Left hindlimb (tissue), 1 donor: ENCODE data around the gene GPC6.
A peak's percentile ranks its signal among the peaks of the same experiment; 100 is the strongest.

Source experiments
- DNase-seq: peaks from one replicate; pipeline ENCODE4 v3.0.0-alpha.2; 2018

Gene GPC6

GRCh38 chr13:94233401-94233800, 1006.8 kb downstream of the GPC6 start:
- DNase-seq = peak; percentile 41

- no peak for DNase-seq
Measured at GRCh38 chr13:94233837-94234236, 1007.2 kb downstream of the GPC6 start.

DNA sequence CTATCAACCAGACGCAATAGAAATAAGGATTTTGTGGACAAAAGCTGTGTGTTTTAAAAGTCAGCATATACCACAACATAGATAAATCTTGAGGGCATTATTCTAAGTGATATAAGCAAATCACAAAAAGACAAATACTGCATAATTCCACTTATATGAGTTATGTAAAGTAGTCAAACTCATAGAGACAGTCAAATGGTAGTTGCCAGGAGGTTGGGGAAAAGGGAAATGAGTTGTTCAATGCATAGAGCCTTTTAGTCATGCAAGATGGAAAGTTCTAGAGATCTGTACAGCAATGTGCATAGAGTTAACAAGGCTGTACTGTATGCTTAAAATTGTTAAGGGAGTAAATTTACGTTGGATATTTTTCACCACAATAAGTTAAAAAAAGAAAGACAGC, 1008.1 kb downstream of the GPC6 start:
- no peak for DNase-seq

GRCh38 chr13:94236132-94236531, 1009.5 kb downstream of the GPC6 start:
- DNase-seq = no peak

- DNase-seq = no peak
Measured at GRCh38 chr13:94236872-94237271, 1010.3 kb downstream of the GPC6 start.

DNA sequence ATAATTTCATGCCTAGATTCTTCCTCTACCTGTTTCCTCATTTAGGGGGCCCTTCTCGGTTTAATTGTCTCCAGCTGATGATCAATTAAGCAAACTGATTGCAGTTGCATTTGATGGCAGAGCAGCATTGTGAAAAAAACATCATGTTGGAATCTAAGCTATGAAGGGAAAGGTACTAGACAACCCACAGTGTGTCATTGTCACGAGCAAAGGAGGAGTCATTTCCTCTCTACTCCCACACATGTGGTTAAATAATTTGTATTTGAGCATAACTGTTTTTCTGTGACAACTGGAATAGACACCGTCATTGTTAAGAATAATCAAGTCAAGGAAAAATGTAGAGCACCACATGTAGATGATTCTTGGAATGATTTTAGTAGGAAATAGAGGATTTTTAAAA, 1012.5 kb downstream of the GPC6 start:
- no peak for DNase-seq

DNA sequence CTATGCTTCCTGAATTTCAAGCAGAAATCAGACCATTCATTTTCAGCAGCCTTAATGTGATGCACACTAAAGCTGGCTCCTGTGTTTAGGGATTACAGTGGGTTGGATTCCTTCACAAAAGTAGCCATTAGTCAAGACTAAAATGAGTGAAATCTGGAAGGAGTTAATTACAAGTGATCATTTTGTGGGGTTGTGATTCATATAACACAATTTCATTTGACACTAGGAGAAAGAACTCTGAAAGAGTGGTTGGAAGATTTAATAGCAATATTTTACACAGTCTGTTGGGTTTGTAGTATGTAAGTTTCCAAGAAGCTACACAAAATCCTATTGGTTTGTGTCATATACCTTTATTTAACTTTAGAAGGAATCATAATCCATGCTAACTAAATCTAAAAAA, 1015.9 kb downstream of the GPC6 start:
- DNase-seq = no peak

DNA sequence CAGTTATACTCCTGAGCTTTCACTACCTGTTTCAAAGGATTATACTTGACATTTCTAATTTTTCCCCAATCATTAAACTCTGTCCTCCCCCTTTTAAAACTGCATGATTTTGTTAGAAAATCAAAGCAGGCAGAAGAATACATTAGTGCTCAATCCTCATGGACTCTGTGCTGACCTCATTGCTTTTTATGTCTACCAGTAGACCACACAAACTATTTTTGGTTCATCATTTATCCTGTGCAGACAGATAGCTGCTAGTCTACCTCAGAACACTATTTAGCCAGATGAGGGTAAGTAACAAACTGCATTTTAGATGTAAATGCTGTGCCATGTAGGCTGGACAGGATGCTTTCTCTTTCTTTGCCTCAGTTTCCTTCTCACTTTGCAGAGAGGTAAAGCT, 1016.9 kb downstream of the GPC6 start:
- no peak for DNase-seq

DNA sequence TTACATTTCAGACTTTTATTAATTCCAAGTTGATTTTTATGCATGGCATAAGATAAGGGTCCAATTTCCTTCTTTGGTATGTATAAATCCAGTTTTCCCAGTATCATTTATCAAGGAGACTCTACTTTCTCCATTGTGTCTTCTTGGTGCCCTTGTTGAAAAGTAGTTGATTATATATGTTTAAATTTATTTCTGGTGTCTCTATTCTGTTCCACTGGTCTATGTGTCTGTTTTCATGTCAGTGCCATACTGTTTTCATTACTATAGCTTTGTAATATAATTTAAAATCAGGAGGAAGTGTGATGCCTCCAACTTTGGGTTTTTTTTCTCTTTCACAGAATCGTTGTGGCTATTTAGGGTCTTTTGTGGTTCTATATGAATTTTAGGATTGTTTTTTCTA, 1019.9 kb downstream of the GPC6 start:
- DNase-seq = no peak

DNA sequence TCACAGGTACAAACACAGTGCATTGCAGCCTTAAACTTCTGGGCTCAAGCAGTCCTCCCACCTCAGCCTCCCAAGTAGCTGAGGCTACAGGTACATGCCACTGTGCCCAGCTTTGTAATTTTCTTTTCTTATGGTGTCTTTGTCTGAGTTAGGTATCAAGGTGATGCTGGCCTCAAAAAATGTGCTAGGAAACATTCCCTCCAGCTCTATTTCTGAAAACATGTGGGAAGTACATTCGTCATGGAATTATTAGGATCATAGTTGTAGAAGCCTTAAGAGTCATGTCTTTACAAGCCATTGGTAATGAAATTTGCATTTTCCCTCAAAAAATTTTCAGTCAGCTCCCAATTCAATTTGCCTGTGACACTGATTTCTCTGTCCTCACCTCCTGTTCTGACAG, 1021.3 kb downstream of the GPC6 start:
- DNase-seq = no peak

DNA sequence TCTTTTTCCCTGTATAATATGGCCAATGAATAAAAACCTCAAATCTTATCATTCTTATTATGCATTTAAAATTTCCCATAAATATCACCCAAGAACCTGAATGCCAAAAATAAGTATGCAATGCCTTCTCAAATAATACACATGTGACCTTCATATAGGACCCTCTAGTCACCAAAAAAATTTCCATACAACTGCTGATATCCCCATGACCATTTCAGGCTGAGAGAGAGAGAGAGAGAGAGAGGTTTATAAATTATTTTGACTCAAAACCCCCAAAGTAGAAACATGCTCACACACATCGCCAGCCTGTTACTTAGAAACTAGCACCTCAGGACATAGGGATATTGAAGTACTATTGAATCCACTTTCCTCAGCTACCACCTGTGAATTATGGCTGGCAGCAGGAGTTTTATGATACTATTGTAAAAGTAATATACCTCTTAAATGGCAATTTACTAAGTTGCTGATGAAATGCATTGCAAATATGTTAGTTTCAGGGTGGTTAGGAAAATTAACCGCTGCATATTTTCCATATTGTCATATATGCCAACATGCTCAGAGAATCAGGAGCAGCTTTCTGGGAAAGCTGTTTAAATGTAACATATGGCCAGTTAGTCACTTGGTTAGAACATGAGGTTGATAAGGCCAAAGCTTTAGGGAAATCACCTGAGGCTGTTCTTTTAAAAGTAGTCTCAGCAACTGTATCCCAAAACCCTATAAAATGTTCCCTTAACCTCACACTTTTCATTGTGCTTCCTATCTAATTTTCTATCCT, 1022.0 kb downstream of the GPC6 start:
- no peak for DNase-seq

GRCh38 chr13:94249512-94249911, 1022.9 kb downstream of the GPC6 start:
- no peak for DNase-seq

DNA sequence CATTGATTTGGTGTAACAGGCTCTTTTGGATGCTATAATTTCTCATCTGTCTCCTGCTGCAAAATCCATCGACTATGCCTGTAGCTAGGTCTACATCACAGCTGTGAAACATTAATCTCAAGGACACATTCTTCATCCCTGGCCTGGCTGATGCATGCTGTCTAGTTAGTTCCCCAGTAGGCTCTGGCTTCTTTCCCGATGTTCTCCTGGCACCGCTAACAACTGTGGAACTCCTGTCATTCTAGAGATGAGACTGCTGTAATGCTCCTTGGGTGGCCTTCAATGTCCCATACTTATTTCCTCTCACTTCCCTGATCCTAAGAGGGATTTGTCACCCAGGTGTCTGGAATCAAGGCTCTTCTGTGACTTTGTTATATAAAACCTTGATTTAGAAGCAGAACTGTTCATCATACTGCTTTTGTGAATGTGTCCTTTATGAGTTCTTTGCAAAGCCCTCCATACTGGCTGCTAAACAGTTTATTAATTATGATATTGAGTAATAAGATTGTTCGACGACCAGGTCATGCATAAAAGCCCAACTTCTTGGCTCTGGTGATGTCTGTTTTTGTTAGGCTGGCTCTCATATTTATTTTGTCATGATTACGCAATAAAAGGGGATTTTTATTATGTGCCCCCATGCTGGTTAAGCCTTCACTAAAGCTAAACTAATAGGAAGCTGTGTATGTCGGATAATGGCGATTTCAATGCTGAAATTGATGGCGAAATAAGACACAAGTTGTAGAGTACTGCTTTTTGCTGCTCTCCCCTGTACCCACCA, 1025.4 kb downstream of the GPC6 start:
- DNase-seq = peak; percentile 45

GRCh38 chr13:94254737-94255136, 1028.1 kb downstream of the GPC6 start:
- DNase-seq = no peak

- DNase-seq = no peak
Measured at GRCh38 chr13:94256721-94257120, 1030.1 kb downstream of the GPC6 start.

DNA sequence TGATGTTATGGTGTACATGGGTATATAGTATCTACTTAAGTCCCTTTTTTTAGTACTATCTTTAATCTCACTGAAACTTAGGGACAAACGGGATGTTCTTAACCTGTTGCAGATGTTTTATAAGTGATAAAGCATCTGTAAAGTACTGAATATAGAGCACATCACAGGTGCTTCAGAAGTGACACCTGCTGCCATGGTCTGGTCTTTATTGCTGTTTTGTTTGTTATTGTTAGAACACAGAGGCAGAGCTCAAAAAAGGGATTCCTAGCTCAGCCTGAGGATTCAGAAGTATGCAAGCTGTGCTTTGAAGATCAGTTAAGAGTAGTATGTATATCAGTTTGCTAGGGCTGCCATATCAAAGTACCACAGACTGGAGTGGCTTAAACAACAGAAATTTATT, 1033.4 kb downstream of the GPC6 start:
- no peak for DNase-seq

DNA sequence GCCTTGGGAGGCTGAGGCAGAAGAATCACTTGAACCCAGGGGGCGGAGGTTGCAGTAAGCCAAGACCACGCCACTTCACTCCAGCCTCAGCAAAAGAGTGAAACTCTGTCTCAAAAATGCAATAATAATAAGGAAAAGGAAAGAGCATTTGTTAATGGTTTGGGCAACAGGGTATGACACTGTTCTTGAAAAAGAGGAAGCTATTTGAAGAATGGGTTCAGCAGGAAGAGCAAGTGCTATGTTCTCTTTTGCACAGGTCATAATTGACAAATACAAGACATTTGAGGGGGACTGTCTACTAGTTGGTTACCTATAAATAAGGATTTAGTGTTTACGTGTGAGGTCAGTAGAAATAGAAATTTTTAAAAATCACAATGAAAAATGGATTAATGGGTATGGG, 1034.6 kb downstream of the GPC6 start:
- DNase-seq = no peak

- no peak for DNase-seq
Measured at GRCh38 chr13:94263038-94263437, 1036.4 kb downstream of the GPC6 start.

DNA sequence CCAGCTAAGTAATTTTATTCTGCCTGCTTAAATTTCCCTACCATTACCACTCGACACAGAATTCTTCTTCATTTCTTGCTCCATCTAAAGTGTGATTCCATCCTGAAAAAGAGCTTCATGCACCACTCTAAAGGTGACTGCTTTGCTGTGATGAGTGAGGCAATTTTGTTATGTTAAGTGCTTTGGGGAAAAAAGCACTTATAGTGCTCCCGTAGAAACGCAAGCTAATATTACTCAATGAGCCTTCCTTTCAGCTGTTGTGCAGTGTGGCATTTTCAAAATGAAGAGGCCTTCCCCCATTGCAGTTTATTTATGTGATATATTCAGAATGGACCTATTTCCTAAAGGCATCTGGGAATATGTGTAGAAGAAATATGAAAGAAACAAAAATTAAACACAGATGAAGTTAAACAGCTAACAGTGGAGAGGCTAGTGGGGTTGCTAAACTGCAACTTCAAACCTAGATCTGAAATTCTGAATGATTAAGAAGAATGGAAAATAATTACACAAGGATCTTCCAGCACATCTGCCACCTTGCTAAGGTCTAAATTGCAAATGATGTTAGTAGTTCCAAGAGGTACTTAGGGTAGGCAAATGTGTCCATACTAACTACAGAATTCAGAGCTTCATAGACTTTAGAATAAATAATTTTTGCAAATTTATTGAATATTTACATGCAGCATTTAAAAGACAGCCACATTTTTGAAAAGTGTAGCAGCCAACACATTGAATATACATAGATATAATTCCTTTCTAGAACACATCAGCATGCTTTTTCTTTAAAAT, 1041.2 kb downstream of the GPC6 start:
- no peak for DNase-seq

DNA sequence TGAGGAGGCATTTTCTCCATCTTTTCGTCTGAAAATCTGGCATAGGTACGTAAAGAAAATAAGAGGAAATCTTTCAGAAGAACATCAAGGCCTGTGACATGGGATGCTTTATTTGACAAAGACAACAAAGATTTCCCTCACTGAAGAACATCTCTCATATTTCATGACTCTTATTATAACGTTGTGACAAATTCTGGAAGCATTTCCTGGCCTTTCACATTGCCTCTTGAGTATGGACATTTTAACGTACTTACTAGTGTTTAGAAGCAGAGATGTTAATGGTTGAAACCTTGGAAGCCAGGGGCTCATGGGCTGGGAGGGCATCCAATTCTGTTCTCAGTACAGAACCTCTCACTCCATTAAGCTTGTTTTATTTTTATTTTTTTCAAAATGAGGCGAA, 1042.1 kb downstream of the GPC6 start:
- DNase-seq = no peak

- DNase-seq = no peak
Measured at GRCh38 chr13:94269557-94269956, 1043.0 kb downstream of the GPC6 start.

DNA sequence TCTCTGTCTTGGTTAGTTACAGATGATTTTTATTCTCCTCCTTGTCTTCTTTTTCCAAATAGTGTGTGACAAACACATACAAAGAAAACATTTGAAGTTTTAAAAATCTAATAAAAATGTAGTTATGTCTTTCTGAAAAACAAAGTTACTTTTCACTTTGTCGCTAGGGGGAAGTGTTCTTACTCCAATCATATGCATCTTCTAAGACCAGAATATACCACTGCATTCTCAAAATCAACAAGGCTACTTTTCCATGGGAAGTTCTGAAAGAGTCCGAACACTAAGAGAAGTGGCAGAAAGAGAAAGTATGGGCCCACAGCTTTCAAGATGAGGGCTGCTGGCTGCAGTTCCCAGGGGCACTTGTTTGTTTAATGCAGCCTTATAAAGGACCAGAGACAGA, 1043.9 kb downstream of the GPC6 start:
- no peak for DNase-seq

DNA sequence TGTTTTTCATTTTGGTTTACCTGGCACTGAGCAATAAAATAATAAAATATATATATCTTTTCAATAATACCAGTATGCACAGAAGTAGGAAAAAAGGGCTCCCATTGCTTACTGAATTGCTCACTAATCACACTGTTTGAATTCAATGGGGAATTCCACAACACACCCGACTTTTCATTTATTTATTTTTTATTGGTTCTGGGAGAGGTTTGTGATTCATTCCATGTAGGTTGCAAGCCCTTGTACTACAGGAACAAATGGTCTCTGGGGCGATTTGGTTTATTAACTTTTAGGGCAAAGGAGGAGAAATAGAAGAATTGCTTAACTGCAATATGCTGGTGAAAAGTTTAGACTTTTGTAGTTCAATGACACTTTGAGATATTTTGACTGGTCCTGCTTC, 1045.4 kb downstream of the GPC6 start:
- no peak for DNase-seq

GRCh38 chr13:94280349-94280748, 1053.7 kb downstream of the GPC6 start:
- no peak for DNase-seq
